ENCODE results near the gene DEPDC4.
"Not testable (repeated sequence)": the region's sequence is repeated elsewhere in the genome, so short reads cannot be mapped to it uniquely, and the experiment has no call there.

DEPDC4 gene

DNA sequence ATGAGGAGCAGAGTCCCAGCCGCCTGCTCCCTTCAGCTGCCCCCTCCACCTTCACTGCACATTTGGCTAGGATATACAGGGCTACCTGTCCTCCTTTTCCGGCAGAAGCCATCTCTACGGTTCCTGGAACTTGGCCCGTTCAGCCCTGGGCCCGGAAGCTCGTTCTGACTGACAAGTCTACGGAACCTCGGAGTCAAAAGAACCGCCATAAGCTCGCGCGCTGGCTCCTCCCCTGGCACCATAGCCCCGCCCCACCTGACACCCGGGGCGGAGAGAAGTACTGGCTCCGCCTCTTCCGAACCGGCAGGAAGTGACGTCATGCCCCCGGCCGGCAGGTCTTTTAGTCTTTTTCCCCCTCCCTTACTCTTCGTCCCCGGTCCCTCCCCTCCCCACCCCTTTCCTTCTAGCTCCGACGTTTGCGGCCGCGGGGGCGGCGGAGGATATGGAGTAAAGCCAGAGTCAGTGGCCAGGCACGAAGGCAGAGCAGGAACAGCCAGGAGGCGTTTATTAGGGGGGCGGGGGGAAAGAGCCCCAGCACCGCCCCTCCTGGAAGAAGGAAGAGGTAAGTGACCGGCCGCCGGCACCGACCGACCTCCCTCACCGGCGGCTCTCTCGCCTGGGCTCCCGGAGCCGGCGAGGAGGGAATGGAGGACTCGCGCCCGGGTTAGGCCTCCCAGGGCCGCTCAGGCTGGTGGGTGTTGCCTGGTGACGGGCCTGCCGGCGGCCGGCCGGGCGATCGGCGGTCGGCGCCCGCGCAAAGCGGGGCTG is at the start of gene DEPDC4, which contains the start of gene SCYL2:
Gene DEPDC4 (minus strand): TSS at position 245 of the 768 bp plus-strand sequence. CDS start 3 bp downstream, at position 242.
Gene SCYL2 (plus strand): TSS at position 343 of the 768 bp plus-strand sequence. CDS start 15,794 bp downstream, outside the sequence.
- Histone ChIP-seq H2AFZ (ENCODE audit: low read length) (peak within 1 kb of the TSS; percentile 23; the same call in 1 of the 2 replicates), H3K9ac (ENCODE audit: low read length) (peak within 1 kb of the TSS; percentile 74), H4K20me1 (ENCODE audit: insufficient read depth, low read length) (0 out of 2 replicates have a peak, but pooled peaks cover 2% of the 10 kb centered on the region), H3K9me3 (ENCODE audit: low read length) (no peaks in the 10 kb centered on the region), H3K36me3 (ENCODE audit: insufficient read depth, low read length) (0 out of 2 replicates have a peak, but pooled peaks cover 2% of the 10 kb centered on the region), H3K79me2 (ENCODE audit: insufficient read depth, low read length) (peaks cover 31% of the 10 kb centered on the region), H3K27ac (ENCODE audit: low read depth, low read length, poor library complexity, severe bottlenecking) (peak within 1 kb of the TSS; percentile 55), H3K4me2 (ENCODE audit: low read length) (peak within 1 kb of the TSS; percentile 88), H3F3A (ENCODE audit: insufficient read depth, low read length) (no peaks in the 10 kb centered on the region), H3K9me2 (ENCODE audit: low read depth, low read length) (no peaks in the 10 kb centered on the region), H3K4me1 (ENCODE audit: insufficient read depth, low read length, severe bottlenecking) (peaks cover 27% of the 10 kb centered on the region), H3K27me3 (ENCODE audit: insufficient read depth, low read length) (no peaks in the 10 kb centered on the region), H3K4me3 (ENCODE audit: low read depth, low read length, poor library complexity, severe bottlenecking) (peak within 1 kb of the TSS; percentile 81)
- no peak for TF ChIP-seq EZH2 (IDR thresholded peaks at IDR 0.05; ENCODE audit: borderline replicate concordance, low read length)
- TF ChIP-seq, protein P1, sequence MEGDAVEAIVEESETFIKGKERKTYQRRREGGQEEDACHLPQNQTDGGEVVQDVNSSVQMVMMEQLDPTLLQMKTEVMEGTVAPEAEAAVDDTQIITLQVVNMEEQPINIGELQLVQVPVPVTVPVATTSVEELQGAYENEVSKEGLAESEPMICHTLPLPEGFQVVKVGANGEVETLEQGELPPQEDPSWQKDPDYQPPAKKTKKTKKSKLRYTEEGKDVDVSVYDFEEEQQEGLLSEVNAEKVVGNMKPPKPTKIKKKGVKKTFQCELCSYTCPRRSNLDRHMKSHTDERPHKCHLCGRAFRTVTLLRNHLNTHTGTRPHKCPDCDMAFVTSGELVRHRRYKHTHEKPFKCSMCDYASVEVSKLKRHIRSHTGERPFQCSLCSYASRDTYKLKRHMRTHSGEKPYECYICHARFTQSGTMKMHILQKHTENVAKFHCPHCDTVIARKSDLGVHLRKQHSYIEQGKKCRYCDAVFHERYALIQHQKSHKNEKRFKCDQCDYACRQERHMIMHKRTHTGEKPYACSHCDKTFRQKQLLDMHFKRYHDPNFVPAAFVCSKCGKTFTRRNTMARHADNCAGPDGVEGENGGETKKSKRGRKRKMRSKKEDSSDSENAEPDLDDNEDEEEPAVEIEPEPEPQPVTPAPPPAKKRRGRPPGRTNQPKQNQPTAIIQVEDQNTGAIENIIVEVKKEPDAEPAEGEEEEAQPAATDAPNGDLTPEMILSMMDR (IDR thresholded peaks at IDR 0.05; ENCODE audit: low read length), result no peak

DNA sequence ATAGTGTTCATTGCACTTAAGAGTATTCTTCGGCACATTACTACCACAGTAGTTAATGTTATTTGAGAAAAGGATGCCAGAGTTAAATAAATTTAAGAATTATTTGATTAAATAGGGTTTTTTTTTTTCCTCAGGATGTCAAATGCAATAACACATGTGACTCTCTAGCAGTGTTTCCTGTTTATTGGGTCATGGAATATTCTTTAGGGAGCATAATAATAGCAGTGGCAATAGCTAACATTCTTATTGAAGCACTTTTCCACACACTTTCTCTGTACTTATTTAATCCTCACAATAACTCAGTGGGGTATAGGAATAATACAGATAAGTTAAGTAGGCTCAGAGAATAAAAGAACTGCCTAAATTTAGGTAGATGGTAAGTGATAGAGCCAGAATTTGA is 44.4 kb upstream of the DEPDC4 start:
- Histone ChIP-seq H4K20me1 (ENCODE audit: insufficient read depth, low read length) (no peaks in the 10 kb centered on the region), H3K9ac (ENCODE audit: low read length) (no peak overlapping the region), H3K4me3 (ENCODE audit: low read depth, low read length, poor library complexity, severe bottlenecking) (no peak overlapping the region), H3K27ac (ENCODE audit: low read depth, low read length, poor library complexity, severe bottlenecking) (no peak overlapping the region), H2AFZ (ENCODE audit: low read length) (no peak overlapping the region), H3K4me2 (ENCODE audit: low read length) (no peak overlapping the region), H3K79me2 (ENCODE audit: insufficient read depth, low read length) (no peaks in the 10 kb centered on the region), H3K9me3 (ENCODE audit: low read length) (no peaks in the 10 kb centered on the region), H3F3A (ENCODE audit: insufficient read depth, low read length) (no peaks in the 10 kb centered on the region), H3K36me3 (ENCODE audit: insufficient read depth, low read length) (peaks cover 23% of the 10 kb centered on the region; the same call in 1 of the 2 replicates), H3K9me2 (ENCODE audit: low read depth, low read length) (no peaks in the 10 kb centered on the region), H3K4me1 (ENCODE audit: insufficient read depth, low read length, severe bottlenecking) (no peaks in the 10 kb centered on the region), H3K27me3 (ENCODE audit: insufficient read depth, low read length) (no peaks in the 10 kb centered on the region)
- no peak for TF ChIP-seq EZH2 (IDR thresholded peaks at IDR 0.05; ENCODE audit: borderline replicate concordance, low read length)
- TF ChIP-seq, protein P1 (IDR thresholded peaks at IDR 0.05; ENCODE audit: low read length), result no peak

DNA sequence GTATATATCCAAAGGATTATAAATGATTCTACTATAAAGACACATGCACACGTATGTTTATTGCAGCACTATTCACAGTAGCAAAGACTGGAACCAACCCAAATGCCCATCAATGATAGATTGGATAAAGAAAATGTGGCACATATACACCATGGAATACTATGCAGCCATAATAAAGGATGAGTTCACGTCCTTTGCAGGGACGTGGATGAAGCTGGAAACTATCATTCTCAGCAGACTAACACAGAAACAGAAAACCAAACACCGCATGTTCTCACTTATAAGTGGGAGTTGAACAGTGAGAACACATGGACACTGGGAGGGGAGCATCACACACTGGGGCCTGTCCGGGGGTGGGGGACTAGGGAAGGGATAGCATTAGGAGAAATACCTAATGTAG is 41.3 kb upstream of the DEPDC4 start:
- not testable (repeated sequence) for H3K9me2 ChIP-seq (ENCODE audit: low read depth, low read length); H3K4me3 ChIP-seq (ENCODE audit: low read depth, low read length, poor library complexity, severe bottlenecking); H3K4me1 ChIP-seq (ENCODE audit: insufficient read depth, low read length, severe bottlenecking); H3K4me2 ChIP-seq (ENCODE audit: low read length); H3K9ac ChIP-seq (ENCODE audit: low read length); H3K79me2 ChIP-seq (ENCODE audit: insufficient read depth, low read length); H4K20me1 ChIP-seq (ENCODE audit: insufficient read depth, low read length); H3F3A ChIP-seq (ENCODE audit: insufficient read depth, low read length); H2AFZ ChIP-seq (ENCODE audit: low read length); H3K27me3 ChIP-seq (ENCODE audit: insufficient read depth, low read length); H3K27ac ChIP-seq (ENCODE audit: low read depth, low read length, poor library complexity, severe bottlenecking); H3K9me3 ChIP-seq (ENCODE audit: low read length)
- H3K36me3 ChIP-seq (ENCODE audit: insufficient read depth, low read length), result peaks cover 18% of the 10 kb centered on the region

DNA sequence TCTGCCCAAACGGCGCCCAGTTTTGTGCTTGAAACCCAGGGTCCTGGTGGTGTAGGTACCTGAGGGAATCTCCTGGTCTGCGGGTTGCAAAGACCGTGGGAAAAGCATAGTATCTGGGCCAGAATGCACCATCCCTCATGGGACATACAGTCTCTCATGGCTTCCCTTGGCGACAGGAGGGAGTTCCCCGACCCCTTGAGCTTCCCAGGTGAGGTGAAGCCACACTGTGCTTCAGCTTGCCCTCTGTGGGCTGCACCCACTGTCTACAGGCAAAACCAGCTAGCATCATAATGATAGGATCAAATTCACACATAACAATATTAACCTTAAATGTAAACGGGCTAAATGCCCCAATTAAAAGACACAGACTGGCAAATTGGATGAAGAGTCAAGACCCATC is 37.5 kb upstream of the DEPDC4 start:
- not testable (repeated sequence) for H3K27ac ChIP-seq (ENCODE audit: low read depth, low read length, poor library complexity, severe bottlenecking); H2AFZ ChIP-seq (ENCODE audit: low read length); H3K4me2 ChIP-seq (ENCODE audit: low read length); H3K9me2 ChIP-seq (ENCODE audit: low read depth, low read length); H3K4me3 ChIP-seq (ENCODE audit: low read depth, low read length, poor library complexity, severe bottlenecking); H3K9ac ChIP-seq (ENCODE audit: low read length); H3K4me1 ChIP-seq (ENCODE audit: insufficient read depth, low read length, severe bottlenecking); H3K9me3 ChIP-seq (ENCODE audit: low read length); H3K79me2 ChIP-seq (ENCODE audit: insufficient read depth, low read length); H4K20me1 ChIP-seq (ENCODE audit: insufficient read depth, low read length); H3F3A ChIP-seq (ENCODE audit: insufficient read depth, low read length); H3K27me3 ChIP-seq (ENCODE audit: insufficient read depth, low read length)
- peaks cover 27% of the 10 kb centered on the region for H3K36me3 ChIP-seq (ENCODE audit: insufficient read depth, low read length)
